ENCODE data around the gene RNF208. TPM values are rescaled to one million over a fixed set of nuclear protein-coding genes. Genes with fewer than 3 reads are reported as not detected.
"Not testable (repeated sequence)": the region's sequence is repeated elsewhere in the genome, so short reads cannot be mapped to it uniquely, and the experiment has no call there.

Gene RNF208
- polyA plus RNA-seq, 1 donor, result 4.2 TPM

DNA sequence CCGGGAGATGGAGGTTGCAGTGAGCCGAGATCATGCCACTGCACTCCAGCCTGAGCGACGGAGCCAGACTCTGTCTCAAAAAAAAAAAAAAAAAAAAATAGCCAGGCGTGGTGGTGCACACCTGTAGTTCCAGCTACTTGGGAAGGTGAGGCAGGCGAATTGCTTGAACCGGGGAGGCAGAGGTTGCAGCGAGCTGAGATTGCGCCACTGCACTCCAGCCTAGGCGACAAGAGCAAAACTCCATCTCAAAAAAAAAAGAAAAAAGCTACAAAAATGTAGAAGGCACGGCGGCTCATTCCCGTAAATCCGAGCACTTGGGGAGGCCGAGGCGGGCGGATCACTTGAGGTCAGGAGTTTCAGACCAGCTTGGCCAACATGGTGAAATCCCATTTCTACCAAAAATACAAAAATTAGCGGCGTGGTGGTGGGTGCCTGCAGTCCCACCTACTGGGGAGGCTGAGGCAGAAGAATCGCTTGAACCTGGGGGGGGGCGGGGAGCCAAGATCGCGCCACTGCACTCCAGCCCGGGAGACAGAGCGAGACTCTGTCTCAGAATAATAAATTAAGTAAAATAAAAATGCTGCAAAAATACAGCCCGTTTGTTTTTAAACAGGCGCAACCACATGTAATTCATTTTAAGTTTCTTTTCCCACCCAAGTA is 17.6 kb upstream of the RNF208 start:
- not testable (repeated sequence) for DNase-seq

DNA sequence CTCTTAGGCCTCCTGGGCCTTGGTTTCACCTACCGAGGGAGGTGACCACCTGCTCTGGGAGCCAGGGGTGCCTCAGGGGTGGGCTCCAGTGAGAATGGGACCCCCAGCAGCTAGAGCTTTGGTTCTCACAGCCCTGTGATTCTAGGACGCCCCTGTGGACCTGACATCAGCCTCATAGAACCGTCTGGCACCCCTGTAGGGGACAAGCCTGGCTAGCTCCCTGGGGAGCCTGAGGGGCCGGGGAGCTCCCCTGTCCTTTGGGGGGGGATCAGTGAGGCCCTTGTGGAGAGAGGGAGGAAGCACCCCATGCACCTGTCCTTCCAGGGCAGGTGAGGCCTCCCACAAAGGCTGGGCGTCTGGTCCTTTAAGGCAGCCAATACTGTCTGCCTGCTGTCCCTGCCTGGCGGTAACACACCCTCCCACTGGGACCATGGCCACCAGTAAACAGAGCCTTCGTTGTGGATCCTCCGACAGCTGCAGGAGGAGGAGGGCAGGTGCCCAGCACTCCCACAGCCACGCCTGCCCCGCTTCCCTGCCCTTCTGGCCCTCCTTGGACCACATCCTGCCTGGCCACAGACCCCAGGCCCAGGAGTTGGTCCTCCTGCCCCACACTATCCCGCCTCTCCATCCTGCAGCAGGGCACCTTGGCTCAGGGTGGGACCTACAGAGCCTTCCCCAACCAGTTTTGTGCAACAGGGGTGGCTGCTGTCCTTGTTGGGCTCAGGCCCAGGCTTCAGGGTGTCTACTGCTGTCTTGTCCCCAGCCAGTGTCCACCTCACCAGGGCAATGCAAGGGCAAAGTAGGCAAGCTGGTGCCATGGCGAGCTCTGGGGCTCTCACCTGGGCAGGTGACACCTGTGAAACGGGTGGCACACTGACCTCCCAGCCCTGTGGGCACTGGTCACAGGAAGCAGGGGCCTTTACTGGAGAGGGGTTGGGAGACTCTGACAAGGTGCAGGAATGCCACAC is 16.0 kb upstream of the RNF208 start:
- no peak for DNase-seq

GRCh38 chr9:137236936-137237421 is 14.9 kb upstream of the RNF208 start:
- no peak for DNase-seq

DNA sequence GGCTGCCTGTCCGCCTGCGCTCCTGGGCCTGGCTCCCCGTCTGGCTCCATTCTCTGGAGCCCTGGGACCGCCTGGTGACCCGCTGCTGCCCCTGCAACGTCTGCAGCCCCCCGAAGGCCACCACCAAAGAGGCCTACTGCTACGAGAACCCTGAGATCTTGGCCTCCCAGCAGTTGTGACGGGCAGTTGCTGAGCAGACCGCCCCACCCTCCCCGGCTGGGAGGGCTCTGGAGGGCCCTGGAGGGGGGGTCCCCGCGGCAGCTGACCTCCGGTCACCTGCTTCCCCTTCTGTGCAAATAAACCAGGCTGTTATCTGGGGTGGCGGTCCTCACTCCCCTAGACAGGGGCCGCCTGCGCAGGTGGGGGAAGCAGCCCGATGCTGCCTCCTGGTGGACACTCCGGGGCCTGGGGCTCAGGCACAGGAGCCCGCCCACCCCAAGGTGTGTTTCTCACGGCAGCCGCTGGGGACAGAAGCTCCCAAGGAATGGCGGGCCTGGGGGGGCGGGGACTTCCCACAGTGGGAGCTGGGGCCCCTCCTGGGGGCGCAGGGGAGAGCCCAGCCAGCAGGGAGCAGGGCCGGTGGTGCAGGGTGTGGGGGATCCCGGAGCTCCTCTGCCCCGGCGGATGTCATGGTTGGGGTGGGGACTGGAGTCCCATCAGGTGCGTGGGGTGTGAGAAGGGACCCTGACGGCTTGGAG is 14.3 kb upstream of the RNF208 start:
- DNase-seq, result peak; percentile 76

DNA sequence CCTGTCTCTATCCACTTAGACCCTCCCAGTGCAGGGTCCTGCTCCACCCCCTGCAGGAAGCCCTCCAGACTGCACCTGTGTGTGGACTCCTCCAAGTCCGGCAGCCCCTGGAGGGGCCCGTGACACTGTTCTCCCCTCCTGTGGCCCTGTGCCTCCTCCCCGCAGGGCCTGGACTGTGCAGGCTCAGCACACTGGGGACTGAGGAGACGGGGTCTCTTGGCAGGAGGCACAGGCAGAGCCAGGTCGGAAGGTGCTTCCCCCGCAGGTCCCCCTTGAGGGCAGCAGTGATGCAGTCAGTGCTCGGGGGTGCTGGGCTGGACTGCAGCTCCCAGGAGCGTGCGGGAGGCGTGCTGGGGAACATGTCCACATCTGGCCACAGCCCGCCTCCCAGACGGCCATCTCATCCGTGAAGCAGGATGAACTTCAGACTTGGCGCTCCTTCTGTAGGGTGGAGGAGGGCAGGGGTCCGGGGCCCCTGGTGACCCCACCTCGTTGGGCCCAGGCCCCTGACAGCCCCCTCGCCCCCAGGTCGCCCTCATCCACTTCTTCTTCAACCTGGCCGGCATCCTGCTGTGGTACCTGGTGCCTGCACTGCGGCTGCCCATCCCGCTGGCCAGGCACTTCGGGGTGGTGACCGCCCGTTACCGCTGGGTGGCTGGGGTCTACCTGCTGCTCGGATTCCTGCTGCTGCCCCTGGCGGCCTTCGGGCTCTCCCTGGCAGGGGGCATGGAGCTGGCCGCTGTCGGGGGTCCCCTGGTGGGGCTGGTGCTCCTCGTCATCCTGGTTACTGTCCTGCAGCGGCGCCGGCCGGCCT is 13.6 kb upstream of the RNF208 start:
- DNase-seq, result no peak

DNA sequence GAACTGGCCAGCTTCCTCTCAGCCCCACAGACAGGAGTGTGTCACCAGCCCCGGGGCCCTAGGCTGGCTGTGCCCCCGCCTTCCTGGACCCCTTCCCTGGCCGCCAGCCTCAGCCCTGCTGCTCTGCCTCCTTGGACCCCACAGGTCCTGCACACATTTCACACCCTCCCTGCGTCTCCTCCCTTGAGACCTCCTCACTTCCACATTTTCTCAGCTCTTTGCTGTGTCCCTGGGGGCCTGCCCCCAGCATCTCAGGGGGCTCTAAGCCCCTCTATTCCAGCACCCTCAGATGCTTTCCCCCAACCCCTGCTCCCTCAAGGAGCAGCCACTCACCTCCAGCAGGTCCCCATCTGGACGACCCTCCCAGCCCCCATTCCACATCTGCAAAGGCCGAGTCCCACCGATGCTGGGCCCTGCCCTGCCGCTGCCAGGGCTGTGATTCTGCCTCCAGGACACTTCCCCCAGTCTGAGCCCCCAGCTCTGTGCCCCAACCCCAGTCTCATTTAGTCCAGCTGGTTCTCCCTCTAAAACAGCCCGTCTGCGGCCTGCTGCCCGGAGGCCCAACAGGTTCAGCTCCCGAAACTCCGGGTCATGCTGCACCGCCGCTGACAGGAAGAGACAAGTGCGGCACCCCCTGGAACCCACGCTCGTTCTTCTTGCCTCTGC is 12.9 kb upstream of the RNF208 start:
- DNase-seq, result no peak

- no peak for DNase-seq
These were observed 12.1 kb upstream of the RNF208 start for GRCh38 chr9:137234055-137234697.

DNA sequence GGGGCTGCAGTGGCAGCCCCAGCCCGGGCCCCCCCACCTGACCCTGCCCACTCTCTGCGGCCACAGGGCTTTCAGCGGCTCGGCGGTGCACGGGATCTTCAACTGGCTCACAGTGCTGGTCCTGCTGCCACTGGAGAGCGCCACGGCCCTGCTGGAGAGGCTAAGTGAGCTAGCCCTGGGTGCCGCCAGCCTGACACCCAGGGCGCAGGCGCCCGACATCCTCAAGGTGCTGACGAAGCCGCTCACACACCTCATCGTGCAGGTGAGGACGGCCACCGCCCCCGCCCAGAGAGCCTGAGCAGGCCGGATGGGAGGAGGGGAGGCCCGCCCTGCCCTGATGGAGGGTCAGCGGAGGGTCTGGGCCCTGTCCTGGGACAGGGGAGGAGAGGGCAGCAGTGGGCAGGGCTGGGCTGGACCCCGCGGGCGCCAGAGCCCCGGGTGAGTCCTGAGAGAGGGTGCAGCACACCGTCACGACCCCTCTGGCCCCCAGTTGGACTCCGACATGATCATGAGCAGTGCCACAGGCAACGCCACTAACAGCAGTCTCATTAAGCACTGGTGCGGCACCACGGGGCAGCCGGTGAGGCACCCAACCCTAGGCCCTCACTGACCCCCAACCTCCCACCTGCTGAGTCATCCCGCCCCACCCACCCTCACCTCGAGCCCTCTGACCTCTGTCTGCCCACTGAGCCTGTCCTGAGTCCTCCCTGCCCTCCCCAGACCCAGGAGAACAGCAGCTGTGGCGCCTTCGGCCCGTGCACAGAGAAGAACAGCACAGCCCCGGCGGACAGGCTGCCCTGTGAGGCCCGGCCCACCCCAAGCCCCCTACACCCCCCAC is 11.3 kb upstream of the RNF208 start:
- no peak for DNase-seq

GRCh38 chr9:137232510-137232909 is 10.5 kb upstream of the RNF208 start:
- DNase-seq, result no peak

DNA sequence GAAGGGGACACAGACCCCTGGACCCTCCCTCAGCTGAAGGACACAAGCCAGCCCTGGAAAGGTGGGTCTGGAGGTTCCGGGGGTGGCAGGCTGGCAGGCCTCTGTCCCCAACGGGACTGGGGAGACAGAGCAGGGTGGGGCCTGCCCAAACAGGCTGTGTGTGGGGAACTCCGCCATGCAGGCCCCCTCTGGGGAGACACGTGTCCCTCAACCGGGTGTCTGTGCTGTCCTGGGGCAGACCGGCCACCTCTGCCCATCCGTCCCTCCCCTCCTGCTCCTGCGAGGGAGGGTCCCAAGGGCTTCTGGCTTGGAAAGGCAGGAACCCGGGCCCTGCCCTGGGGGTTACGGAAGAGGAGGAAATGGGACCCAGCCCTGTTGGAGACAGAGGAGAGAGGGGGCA is 10.1 kb upstream of the RNF208 start:
- no peak for DNase-seq

- no peak for DNase-seq
These were observed 9.5 kb upstream of the RNF208 start for GRCh38 chr9:137231372-137232039.

DNA sequence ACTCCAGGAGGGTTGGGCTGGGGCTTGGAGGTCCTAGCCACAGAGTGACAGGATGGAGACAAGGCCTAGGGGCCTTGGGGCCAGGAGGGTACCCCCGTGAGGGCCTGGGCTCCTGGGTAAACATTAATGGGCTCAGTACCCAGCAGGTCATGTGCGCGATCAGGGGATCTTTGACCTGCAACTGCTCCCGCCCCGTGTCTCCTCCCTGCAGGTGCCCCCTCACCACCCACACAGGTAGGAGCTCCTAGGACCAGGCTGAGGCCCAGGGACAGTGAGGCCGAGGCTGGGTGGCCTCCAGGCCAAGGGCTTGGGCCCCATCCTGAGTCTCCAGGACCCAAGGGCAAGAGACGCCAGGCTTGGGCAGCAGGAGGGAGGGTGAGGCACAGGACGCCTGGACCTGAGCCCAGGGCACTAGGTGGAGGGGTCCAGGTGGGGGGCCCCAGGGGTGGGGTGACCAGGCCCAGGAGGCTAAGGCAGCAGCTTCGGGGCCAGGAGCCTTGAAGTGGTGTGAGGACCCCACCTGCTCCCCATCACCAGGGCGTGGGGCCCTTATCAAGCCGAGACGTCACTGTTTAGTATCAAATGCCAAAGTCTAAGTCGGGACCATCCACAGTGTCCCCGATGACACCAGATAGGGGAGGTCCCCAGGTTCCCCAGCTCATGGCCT is 8.8 kb upstream of the RNF208 start, which contains the start of gene SLC34A3:
Gene SLC34A3, plus strand, starts transcription at position 197 of the 667 bp plus-strand sequence. CDS start 802 bp downstream, outside the sequence.
- no peak for DNase-seq

GRCh38 chr9:137229903-137230704 is 8.1 kb upstream of the RNF208 start:
- no peak for DNase-seq

DNA sequence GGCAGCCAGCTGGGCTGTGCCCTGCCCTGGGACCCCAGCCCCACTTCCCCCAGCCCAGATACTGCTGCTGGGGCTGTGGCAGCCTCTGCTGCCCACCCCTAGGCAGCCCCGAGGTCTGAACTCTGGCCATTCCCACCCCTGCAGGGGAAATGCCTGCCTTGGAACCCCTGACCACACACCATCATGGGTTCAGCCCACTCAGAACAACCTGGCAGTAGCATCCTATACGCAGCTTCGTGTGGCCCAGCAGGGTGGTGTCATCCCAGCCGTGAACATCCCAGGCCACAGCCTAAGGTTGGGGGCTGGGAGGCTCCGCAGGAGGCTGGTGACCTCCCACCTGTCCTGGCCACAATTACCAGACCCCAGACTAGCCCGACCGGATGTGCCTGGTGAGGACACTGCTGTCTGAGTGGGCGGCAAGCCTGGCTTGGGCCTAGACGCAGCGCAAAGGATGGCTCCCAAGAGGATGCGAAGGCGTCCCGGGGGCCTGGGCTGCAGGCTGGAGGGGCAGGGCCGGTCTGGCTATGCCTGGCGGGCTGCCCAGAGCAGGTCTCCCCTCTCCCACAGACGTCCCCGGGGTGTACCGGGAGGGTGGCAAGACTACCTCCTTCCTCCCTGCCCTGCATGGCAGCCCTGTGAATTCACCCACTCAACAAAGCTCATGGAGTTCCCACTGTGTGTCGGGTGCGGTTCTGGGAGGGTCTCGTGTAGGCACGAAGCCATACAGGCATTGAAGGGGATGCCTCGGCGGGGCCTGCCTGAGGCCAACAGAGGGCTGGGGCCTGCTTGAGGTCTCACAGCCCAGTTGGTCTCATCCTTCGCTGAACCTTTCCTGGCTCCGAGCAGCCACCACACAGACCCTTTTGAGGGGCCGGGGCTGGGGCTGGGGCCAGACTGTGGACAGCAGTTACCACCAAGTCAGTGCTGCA is 7.2 kb upstream of the RNF208 start:
- DNase-seq, result no peak

DNA sequence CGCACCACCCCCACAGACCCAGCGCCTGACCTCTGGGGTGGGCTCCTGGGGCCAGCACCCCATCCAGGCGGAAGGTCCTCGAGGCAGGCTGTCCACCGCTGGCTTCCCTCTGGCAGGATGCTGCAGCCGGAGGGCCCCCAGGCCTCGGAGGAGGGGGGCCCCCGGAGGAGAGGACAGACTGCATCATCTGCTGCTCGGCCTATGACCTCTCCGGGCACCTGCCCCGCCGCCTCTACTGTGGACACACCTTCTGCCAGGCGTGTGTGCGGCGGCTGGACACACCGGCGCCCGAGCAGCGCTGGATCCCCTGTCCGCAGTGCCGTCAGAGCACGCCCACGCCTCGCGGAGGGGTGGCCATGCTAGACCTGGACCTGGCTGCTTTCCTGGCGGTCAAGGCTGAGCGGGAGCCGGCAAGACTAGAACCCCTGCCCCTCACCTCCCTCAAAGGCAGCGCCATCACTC is 6.5 kb upstream of the RNF208 start:
- DNase-seq, result no peak

- DNase-seq, result no peak
These were observed 5.9 kb upstream of the RNF208 start for GRCh38 chr9:137227853-137228505.

Data from hindlimb muscle (tissue), 1 donor.